ENCODE data around the gene ROBO1.
"Not testable (repeated sequence)": the region's sequence is repeated elsewhere in the genome, so short reads cannot be mapped to it uniquely, and the experiment has no call there.

The ROBO1 gene

DNA sequence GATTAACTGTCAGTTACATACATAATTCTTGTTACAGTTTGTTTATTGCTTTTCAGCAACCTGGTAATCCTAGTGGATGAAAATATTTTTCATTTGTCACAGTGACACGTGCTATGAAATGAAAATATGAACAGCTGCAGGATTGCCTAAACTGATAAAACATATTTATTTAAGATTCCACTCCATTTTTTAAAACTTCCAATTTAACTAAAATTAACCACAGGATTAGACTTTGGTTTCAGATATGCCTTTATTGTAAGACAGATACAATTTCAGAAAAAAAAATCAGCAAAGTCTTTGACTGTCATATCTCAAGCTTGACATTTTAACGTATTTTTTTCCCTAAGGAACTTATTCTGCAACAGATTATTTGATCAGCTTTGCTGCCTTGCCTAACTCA, 550.7 kb downstream of the ROBO1 start:
- no peak for DNase-seq

GRCh38 chr3:79215286-79215685, 552.5 kb downstream of the ROBO1 start:
- no peak for DNase-seq

- DNase-seq: no peak
These were observed 556.0 kb downstream of the ROBO1 start for GRCh38 chr3:79211586-79212359.

DNA sequence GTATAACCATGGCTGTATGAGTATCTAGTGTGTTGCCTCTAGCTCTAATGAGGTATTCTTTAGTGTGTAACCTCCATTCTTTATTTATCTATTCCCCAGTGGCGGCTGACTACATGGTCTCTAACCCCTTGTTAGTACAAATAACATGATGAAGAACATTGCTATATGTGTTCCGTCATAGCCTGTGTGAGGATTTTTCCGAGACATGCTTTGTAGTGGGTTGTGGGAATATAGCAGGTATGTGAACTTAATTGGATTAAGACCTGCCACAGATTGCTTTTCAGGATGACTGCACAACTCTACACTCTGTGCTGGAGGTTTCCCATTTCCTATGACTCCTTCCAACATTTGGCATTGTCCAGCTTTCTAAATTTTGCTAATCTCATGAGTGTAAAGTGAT, 563.4 kb downstream of the ROBO1 start:
- no peak for DNase-seq

DNA sequence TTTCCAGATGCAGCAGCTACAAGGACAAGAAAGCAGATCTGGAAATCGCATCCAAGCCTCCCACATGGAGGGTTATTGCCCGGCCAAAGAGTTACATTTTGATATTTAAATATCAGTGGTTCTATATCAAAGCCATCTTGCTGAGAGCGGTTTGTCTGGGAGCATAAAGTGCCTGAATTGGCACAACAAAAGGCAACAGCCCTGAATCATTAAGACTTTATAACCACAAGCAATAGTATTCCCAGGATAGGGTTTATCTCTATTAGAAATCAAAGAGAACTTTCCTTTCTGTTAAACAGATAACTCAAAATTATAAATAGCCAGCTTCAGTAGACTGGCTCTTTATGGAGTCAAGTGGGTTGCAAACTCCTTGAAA, 564.7 kb downstream of the ROBO1 start:
- no peak for DNase-seq

DNA sequence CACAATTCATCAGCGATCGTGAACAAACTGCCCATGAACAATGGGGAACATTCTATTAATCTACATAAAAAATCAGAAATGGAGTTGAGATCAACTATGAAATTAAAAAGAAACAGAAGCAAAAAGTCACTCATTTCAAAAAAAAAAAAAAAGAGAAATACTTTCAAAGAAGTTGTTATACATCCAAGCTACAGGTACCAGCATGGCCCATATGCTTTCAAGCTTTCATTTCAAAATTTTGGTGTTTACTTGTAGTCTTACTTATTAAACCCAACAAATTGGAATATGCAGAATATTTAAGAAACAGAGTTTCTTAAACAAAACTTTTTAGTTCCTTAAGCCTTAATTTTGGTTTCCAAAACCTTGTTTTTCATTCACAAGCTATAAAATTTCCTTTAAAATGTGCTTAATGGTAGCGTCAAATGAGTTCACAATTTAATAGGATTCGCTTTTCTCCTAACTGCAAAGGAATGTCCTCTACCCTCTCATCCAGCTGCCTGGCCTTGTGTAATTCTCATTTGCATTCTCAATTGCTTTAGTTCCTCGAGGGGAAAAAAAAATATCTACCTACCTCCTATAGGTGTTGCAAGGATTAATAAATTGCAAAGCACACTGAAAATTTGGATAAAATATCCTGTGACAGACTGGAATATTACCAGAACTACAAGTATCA, 565.2 kb downstream of the ROBO1 start:
- no peak for DNase-seq

- DNase-seq: no peak
These were observed 567.3 kb downstream of the ROBO1 start for GRCh38 chr3:79200456-79200855.

GRCh38 chr3:79199966-79200365, 567.8 kb downstream of the ROBO1 start:
- DNase-seq: no peak

DNA sequence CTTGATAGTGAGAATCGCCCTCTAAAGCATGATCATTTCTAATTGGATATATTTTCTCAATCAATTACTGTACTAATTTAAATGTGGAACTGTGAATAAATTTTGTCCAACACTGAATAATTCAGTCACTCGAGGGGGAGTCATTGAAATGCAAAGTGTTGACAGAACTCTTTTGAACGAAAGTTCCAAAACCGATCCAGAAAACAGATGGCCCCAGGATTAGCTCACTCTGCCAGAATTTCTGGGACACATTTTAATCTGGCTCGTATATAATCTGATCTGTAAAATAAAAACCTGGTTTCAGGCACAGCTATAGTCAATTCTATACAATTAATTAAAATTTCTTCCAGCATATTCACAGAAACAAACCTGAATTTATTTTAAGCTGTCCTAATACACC, 580.4 kb downstream of the ROBO1 start:
- DNase-seq: no peak

- no peak for DNase-seq
These were observed 583.5 kb downstream of the ROBO1 start for GRCh38 chr3:79184251-79184650.

DNA sequence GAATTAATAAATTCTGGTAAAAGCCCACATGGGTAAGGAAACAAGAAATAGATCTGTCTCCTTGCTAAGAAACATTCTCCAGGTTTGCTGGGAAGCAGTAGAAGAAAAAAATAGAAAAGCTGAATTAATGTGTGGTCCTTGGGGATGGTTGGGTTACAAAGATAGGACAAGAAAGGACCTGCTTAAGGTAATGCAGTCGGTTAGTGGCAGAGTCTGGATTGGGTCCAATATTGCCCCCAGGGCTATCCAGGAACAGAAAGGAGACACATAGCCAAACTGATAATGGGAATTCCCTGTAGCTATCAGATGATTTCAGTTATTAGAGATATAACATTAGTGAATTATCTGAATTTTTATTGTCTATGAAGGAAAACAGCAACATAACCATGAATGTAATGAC, 584.3 kb downstream of the ROBO1 start:
- no peak for DNase-seq

GRCh38 chr3:79178471-79179180, 589.2 kb downstream of the ROBO1 start:
- DNase-seq: no peak

GRCh38 chr3:79175870-79176269, 591.9 kb downstream of the ROBO1 start:
- DNase-seq: no peak

- not testable (repeated sequence) for DNase-seq
These were observed 594.5 kb downstream of the ROBO1 start for GRCh38 chr3:79173259-79173658.

DNA sequence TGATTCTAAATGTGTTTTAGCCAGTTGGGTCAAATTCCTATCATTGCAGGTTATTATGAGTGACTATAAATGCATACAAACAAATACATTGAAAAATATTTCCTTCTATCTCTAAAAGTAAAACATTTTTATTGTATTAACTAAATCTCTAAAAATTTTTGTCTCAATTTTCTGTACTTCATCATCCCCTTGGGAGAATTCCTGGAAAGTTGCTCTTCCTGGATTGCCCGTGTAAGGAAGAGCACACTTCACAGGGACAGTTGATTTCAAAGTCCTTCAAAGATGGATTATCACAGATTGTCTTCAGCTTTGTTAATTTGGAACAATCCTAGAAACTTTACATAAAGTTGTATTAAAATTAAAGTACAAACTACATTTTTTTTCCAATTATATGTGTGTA, 595.6 kb downstream of the ROBO1 start:
- DNase-seq: no peak

DNA sequence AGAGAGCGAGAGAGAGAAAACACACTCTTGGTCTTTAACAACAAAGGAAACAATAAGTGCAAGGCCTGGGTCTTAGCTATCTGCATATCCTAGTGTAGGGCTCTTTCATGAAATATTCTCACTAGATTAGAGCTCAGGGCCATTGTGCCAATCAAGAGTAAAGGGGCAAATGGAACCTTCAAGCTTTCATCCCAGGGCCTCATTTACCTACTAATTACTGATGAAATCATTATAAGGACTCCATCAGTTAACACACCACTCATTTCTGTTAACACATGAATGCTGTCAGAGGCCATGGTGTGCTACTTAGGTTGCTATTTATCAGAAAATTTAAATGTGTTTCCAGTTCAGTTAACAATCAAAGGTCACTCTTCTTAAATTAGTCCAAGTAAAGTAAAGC, 597.8 kb downstream of the ROBO1 start:
- no peak for DNase-seq

DNA sequence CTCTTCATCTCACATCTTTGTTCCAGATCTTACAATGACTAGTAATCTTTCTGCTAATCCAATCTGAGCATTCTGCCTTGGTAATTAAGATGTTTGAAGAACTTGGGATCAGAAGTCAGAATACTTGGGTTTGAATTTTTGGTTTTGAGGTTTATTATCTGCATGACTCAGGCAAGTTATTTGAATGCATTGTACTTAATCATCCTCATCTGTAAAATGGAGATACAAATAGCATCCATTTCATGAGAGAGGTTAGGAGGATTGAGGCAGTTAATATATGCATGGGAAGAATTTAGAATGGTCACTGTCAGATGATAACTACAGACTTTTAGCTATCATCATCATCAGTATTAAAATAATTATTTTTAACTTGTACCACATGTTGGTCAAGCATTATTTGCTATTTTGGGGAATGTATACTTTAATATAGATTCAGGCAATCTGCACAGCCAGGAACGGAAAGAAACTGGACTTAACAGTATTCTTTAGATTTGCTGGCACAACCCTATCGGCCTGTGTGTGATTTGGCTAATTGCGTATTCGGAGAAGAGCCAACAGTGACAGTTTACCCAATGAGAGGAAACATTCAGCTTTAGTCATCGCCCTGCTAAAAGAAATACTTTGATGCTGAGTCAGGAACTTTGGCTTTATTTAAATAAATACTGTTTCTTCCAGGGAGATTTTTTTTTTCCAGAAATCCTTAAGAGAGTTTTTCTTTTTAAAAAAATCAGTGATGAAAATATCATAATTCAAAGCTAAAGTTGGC, 600.0 kb downstream of the ROBO1 start:
- no peak for DNase-seq

GRCh38 chr3:79162653-79163052, 605.1 kb downstream of the ROBO1 start:
- no peak for DNase-seq

DNA sequence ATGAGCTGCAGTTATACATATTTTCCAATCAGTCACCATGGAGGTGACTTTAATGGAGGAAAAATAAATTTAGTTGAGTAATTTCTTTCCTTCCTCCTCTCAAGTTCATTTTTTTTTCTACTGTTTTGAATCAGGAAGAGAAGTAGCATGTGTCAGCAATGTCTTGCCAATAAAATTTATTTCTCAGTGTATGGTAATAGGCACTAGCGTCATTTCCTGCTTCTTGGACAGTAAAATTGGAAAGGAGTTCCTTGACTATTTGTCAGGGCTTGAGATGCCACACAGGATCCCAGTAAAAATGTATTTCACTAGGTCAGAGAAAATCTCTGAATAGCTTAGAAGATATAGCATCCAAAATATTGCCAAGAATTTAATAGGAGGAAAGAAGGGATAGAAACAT, 605.9 kb downstream of the ROBO1 start:
- DNase-seq: no peak

DNA sequence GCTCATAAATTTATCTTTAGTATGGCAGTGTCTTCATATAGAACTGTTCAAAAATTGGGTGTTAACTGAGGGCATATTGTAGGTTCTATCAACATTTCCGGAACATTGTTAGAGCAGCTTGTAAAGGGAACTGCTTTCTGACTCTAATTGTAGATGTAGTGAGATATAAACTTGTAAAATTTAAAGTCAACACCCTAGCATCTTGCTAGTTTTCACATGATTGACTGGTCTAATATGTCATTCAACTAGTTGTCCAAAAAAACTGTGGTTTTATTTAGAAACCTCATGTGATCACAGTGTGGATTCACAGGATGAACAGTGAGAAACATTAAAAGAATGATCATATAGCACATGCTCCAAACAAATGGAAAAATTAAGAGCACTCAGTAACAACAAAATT, 607.4 kb downstream of the ROBO1 start:
- no peak for DNase-seq

DNA sequence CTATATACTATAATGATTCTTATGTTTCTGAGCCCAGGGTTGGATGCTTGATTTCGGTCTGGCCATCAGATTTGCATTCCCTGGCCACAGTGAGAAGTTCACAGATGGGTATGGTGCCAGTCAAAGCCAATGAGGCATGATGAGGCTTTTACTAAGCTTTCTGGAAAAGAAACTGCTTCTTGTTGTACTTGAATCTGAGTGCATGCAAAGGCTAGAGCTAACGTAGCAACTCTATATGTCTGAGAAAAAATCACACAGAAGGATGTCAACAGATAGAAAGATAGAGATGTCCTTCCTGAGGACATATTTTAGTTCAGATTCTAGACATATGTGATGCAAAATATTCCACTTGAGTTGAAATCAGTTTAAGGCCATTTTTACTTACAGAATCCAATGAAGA, 608.1 kb downstream of the ROBO1 start:
- DNase-seq: no peak

GRCh38 chr3:79157191-79157590, 610.6 kb downstream of the ROBO1 start:
- DNase-seq: no peak

- no peak for DNase-seq
These were observed 612.9 kb downstream of the ROBO1 start for GRCh38 chr3:79154865-79155264.
